ENCODE data around the gene PITRM1.

Gene PITRM1

GRCh38 chr10:3166496-3167290 is 5.9 kb downstream of the PITRM1 start:
- DNase-seq, result no peak

DNA sequence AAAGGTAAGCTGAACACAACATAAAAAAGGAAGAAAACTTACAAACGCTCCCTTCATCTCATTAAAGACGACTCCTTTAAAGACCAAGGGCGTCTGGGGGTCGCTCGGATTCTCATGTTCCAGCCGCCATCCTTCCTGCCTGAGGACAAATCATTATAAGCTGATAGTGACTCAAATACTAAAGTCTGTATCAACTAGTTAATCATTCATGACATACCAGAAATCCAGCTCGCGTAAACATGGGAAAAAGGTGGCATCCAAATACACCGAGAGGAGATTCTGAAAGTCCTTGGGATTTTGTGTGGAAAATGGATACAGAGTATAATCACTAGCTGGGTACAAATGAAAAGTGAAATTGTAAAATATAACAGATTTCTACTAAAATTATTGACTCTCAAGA is 7.4 kb downstream of the PITRM1 start:
- DNase-seq, result no peak

DNA sequence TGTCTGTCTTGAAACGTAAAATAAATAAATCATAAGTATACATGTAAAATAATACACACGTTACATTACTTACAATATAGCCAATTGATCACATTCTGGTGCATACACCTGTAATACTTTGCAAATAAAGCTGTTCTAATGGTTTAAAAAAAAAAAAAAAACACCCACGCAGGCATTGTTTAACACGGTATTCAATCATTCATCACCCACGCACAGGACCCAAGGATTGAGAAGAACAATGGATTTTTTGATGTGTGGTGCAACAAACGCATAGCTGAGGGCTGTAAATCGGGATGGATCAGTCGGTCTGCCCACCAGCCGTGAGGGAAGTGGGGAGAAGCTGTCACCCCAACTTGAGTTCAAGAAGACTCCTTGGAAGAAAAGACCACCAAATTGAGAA is 8.7 kb downstream of the PITRM1 start:
- DNase-seq, result no peak

- DNase-seq, result no peak
These were observed 10.0 kb downstream of the PITRM1 start for GRCh38 chr10:3162533-3162932.

DNA sequence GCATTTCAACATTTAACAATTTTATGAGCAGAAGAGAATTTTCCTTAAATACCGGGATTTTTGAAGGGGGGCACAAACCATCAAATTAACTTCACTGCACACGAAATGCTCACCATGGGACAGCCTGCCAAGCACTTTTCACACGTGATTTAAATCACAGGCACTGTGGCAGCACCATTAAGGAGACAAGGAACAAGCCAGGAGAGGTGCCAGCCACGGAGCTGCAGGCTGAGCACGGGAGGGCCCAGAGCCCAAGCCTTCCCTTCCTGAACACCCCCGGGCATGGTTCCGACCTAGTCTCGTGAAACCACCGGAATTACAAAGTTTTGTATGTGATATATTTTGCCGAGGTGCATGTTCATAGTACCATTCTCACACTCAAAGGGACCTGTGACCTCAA is 13.4 kb downstream of the PITRM1 start:
- DNase-seq, result no peak

GRCh38 chr10:3154666-3155065 is 17.9 kb downstream of the PITRM1 start:
- DNase-seq, result no peak

DNA sequence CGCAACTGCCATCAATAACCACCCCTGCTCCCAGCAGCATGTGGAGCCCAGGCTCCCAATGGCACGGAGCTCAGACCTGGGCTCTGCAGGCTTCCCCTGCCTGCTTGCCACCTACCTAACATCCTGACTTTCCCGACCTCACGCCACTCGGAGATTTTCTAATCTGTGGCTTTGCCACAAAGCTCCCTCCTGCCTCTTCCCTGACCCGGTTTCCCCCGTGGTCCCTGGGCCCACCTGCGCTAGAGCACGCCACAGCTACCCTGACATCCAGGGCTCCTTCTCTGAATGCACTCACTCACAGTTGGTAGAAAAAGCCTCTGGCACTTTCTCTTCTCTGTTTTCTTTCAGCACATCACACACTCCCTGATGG is 20.0 kb downstream of the PITRM1 start:
- no peak for DNase-seq

DNA sequence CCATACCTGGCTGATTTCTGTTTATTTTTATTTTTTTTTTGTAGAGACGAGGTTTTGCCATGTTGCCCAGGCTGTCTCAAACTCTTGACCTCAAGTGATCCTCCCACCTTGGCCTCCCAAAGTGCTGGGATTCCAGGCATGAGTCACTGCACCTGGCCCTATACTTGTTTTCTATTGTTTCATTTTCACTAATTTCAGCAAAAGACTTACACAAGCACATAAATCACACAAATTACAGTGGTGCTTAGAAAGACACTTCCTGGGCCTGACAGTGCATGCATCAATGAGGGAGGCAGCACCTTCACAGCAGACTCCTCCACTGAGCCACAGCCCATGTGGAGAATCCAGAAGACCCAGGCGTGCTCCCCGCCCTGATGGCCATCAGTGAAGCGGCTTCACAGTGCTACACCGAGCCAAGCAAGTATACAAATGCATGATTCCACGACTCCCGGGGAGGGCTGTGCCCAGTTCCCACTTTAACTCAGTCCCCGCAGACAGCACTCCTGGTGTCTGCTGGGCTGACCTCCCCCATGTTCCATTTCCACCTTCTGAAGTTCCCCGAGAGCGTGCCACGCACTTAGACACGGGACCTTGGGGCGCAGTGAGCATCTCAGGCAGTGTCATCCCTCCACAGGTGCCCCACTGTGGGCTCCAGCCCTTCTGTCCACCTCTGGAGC is 20.6 kb downstream of the PITRM1 start:
- DNase-seq, result no peak

- DNase-seq, result no peak
These were observed 21.6 kb downstream of the PITRM1 start for GRCh38 chr10:3150961-3151360.

DNA sequence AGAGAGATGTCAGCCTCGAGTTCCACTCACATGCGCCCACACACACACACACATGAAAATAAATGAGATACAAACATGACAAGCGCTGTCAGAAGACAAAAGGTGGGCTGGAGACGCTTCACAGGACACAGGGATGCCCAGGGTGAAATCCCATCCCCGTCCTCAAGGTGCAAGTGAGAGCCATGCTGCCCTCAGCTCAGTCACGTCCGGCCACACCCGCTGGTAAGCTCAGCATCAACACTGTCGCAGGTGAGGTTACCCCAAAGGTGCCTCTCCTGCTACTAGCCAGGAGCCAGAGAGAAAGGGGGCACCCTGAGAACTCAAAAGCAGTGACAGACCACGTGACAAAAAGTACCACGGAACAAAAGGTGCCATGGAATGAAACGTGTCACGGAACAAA is 22.2 kb downstream of the PITRM1 start:
- no peak for DNase-seq

- DNase-seq, result no peak
These were observed 22.7 kb downstream of the PITRM1 start for GRCh38 chr10:3149918-3150317.

- no peak for DNase-seq
These were observed 23.6 kb downstream of the PITRM1 start for GRCh38 chr10:3148994-3149393.

- DNase-seq, result no peak
These were observed 24.5 kb downstream of the PITRM1 start for GRCh38 chr10:3148041-3148440.

GRCh38 chr10:3147117-3147820 is 25.3 kb downstream of the PITRM1 start:
- DNase-seq, result no peak

DNA sequence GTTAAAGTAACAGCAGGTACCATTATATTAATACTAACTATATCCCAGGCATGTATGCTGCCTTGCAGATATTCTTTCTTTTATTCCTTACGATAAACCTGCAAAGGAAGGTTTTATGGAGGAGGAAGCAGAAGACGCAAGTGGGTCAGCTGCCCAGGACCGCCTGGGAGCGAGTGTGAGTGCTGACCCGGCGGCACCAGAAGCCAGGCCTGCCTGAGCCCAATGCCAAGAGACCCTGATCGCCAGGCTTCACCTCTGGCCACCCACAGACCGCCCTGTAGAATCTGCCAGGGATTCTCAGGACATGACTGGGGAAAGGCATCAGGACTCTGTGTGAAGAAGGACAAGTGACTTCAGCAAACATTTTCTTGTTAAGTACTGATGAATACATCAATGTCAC is 26.3 kb downstream of the PITRM1 start:
- no peak for DNase-seq

DNA sequence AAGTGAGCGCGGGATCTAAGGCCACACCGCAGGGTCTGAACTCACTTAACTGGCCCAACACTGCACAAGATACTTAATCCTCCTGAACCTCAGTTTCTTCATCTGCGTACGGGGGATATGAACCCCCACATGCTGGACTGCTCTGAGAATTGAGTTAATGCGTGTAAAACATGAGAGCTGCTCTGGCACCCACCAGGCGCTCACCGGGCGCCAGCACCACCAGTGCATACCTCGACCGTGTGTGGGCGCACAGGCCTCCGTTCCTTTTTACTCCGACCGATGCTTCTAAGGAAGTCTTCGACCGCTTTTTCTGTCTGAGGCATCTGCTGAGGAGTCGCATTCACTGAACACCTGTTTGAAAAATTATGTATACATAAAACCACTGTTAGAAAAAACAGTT is 27.2 kb downstream of the PITRM1 start:
- DNase-seq, result no peak

- no peak for DNase-seq
These were observed 28.7 kb downstream of the PITRM1 start for GRCh38 chr10:3143791-3144434.

DNA sequence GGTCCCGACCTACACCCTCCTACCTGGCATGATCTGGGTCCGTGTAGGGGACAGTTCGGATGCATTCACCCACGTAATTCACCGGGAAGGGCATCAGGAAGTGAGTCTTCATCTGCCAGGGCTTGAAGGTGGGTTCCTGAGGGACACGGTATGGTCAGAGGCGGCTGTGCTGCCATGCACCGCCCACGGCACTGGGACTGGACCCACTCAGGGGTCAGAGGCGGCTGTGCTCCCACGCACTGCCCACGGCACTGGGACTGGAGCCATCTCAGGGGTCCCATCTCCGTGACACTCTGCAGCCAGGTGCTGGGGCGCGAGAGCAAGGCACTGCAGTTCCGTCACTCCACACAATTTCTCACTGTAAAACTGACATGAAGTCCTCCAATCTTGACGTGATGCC is 29.2 kb downstream of the PITRM1 start:
- no peak for DNase-seq

DNA sequence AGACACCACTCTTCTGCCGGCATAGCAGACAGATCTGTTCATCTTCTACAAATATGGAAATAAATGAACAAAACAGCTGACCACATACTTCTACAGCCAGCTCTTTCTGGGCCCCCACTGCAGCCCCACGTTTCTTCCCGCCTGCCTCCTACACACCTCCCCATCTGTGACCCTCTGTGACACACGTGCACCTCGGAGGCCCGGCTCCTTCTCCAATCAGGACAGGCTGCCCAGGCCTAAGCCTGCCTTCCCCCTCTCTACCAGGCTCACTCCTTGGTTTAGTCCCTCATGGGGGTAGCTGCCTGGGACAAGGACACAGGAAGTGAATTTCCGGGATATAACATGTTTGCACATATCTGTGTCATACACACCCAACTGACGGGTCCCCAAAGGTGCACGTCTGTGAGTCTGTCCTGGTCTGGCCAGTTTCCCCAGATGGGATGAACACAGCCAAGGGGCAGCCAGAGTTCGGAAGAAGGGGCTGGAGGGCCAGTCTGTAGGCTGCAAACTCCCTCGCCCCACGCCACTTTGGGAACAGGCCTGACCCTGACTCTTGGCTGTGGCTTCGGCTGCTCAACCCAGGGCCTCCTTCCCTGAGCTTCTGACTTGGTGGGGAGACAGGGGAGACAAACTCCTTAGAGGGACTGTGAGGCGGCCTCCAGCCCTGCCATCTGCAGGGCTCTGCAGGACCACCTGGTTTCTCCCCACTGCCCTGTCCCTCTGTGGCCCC is 30.3 kb downstream of the PITRM1 start:
- no peak for DNase-seq

- no peak for DNase-seq
These were observed 31.1 kb downstream of the PITRM1 start for GRCh38 chr10:3141351-3142005.

GRCh38 chr10:3140280-3140679 is 32.3 kb downstream of the PITRM1 start:
- DNase-seq, result no peak

GRCh38 chr10:3139216-3139910 is 33.2 kb downstream of the PITRM1 start:
- no peak for DNase-seq
